ENCODE data around the gene NEDD9.

DNA sequence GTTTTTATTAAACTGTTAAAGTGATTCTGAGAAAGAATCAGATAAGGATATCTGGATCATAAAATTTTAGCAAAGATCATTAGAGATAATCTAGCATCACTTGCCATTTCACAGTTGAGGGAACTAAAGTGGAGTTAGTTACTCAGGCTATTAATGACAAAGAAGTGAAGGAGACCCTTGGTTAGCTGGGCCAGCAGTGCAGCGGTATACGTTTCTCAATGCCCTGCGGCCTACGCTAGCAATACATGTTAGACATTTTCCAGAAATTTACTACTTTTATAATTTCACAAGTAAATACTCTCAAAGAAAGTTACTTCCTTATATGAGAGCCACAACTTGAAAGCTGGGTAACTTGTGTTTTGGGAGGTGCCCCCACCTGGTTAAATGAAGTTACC lies 28.5 kb downstream of the NEDD9 start:
- TF ChIP-seq EZH2phosphoT487 (IDR thresholded peaks at IDR 0.05; ENCODE audit: unreplicated experiment) (no peak), POLR2AphosphoS5 (IDR thresholded peaks at IDR 0.05; ENCODE audit: low read depth) (no peak), CREB1 (CRISPR knock-in tag; IDR thresholded peaks at IDR 0.05; ENCODE audit: low read depth) (no peak), ZNF331 (CRISPR knock-in tag; IDR thresholded peaks at IDR 0.05; ENCODE audit: low read depth) (no peak), EZH2 (IDR thresholded peaks at IDR 0.05; ENCODE audit: low read depth, unreplicated experiment) (no peak), ETS1 (IDR thresholded peaks at IDR 0.05) (no peak)
- TF ChIP-seq, protein P1, sequence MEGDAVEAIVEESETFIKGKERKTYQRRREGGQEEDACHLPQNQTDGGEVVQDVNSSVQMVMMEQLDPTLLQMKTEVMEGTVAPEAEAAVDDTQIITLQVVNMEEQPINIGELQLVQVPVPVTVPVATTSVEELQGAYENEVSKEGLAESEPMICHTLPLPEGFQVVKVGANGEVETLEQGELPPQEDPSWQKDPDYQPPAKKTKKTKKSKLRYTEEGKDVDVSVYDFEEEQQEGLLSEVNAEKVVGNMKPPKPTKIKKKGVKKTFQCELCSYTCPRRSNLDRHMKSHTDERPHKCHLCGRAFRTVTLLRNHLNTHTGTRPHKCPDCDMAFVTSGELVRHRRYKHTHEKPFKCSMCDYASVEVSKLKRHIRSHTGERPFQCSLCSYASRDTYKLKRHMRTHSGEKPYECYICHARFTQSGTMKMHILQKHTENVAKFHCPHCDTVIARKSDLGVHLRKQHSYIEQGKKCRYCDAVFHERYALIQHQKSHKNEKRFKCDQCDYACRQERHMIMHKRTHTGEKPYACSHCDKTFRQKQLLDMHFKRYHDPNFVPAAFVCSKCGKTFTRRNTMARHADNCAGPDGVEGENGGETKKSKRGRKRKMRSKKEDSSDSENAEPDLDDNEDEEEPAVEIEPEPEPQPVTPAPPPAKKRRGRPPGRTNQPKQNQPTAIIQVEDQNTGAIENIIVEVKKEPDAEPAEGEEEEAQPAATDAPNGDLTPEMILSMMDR (conservative IDR thresholded peaks at IDR 0.05; ENCODE audit: low read depth in 2 of 2) = no peak
- TF ChIP-seq, protein P2, sequence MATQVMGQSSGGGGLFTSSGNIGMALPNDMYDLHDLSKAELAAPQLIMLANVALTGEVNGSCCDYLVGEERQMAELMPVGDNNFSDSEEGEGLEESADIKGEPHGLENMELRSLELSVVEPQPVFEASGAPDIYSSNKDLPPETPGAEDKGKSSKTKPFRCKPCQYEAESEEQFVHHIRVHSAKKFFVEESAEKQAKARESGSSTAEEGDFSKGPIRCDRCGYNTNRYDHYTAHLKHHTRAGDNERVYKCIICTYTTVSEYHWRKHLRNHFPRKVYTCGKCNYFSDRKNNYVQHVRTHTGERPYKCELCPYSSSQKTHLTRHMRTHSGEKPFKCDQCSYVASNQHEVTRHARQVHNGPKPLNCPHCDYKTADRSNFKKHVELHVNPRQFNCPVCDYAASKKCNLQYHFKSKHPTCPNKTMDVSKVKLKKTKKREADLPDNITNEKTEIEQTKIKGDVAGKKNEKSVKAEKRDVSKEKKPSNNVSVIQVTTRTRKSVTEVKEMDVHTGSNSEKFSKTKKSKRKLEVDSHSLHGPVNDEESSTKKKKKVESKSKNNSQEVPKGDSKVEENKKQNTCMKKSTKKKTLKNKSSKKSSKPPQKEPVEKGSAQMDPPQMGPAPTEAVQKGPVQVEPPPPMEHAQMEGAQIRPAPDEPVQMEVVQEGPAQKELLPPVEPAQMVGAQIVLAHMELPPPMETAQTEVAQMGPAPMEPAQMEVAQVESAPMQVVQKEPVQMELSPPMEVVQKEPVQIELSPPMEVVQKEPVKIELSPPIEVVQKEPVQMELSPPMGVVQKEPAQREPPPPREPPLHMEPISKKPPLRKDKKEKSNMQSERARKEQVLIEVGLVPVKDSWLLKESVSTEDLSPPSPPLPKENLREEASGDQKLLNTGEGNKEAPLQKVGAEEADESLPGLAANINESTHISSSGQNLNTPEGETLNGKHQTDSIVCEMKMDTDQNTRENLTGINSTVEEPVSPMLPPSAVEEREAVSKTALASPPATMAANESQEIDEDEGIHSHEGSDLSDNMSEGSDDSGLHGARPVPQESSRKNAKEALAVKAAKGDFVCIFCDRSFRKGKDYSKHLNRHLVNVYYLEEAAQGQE (IDR thresholded peaks at IDR 0.05; ENCODE audit: unreplicated experiment) = no peak

All from GM23338 (cell line).